OCI-LY1 (cell line): ENCODE data around the gene ISCA1.

Experiments
- H2AFZ ChIP-seq: fragments of 200-600 bp; sonication (generic), shearing (Covaris generic); 2 replicates; pipeline ENCODE4 v1.6.0; 2014; ENCODE audit warnings: antibody characterized with exemption, mild to moderate bottlenecking, low read length
- H3F3A ChIP-seq: fragments of 200-600 bp; sonication (generic), shearing (Covaris generic); 2 replicates; pipeline ENCODE4 v1.6.0; 2014; ENCODE audit warnings: mild to moderate bottlenecking, antibody characterized with exemption, low read length, moderate library complexity; ENCODE audit not compliant: insufficient read depth
- H3K27ac ChIP-seq: fragments of 200-600 bp; sonication (generic); 2 replicates; pipeline ENCODE4 v1.5.1; 2014; ENCODE audit warnings: low read length, mixed run types, mild to moderate bottlenecking, low read depth; ENCODE audit not compliant: poor library complexity, severe bottlenecking
- H3K27me3 ChIP-seq: fragments of 200-600 bp; sonication (generic); 2 replicates; pipeline ENCODE4 v1.6.0; 2014; ENCODE audit warnings: antibody characterized with exemption, mild to moderate bottlenecking, low read length, moderate library complexity; ENCODE audit not compliant: insufficient read depth
- H3K36me3 ChIP-seq: fragments of 200-600 bp; sonication (generic); 2 replicates; pipeline ENCODE4 v1.6.1; 2014; ENCODE audit warnings: mild to moderate bottlenecking, antibody characterized with exemption, low read length, moderate library complexity, mixed read lengths; ENCODE audit not compliant: insufficient read depth
- H3K4me1 ChIP-seq: fragments of 200-600 bp; sonication (generic); 2 replicates; pipeline ENCODE4 v1.5.1; 2014; ENCODE audit warnings: mild to moderate bottlenecking, low read length, moderate library complexity; ENCODE audit not compliant: insufficient read depth, severe bottlenecking
- H3K4me2 ChIP-seq: fragments of 200-600 bp; sonication (generic), shearing (Covaris generic); 2 replicates; pipeline ENCODE4 v1.6.1; 2014; ENCODE audit warnings: low read length
- H3K4me3 ChIP-seq: fragments of 200-600 bp; sonication (generic); 2 replicates; pipeline ENCODE4 v1.5.1; 2014; ENCODE audit warnings: low read length, low read depth, mild to moderate bottlenecking, mixed read lengths; ENCODE audit not compliant: poor library complexity, severe bottlenecking
- H3K79me2 ChIP-seq: fragments of 200-600 bp; shearing (Covaris generic); 2 replicates; pipeline ENCODE4 v1.6.1; 2016; ENCODE audit warnings: mixed run types, low read length, mixed read lengths; ENCODE audit not compliant: insufficient read depth
- H3K9ac ChIP-seq: fragments of 200-600 bp; sonication (generic), shearing (Covaris generic); 2 replicates; pipeline ENCODE4 v1.6.1; 2014; ENCODE audit warnings: mild to moderate bottlenecking, low read length, mixed read lengths
- H3K9me2 ChIP-seq: fragments of 200-600 bp; sonication (generic), shearing (Covaris generic); 2 replicates; pipeline ENCODE4 v1.6.1; 2014; ENCODE audit warnings: low read depth, mild to moderate bottlenecking, low read length, mixed read lengths
- H3K9me3 ChIP-seq: fragments of 200-600 bp; shearing (Covaris generic); 2 replicates; pipeline ENCODE4 v1.6.1; 2014; ENCODE audit warnings: low read length, mixed read lengths
- H4K20me1 ChIP-seq: fragments of 200-600 bp; sonication (generic), shearing (Covaris generic); 2 replicates; pipeline ENCODE4 v1.6.0; 2016; ENCODE audit warnings: mild to moderate bottlenecking, low read length; ENCODE audit not compliant: insufficient read depth
- EZH2 ChIP-seq: fragments of 200-600 bp; sonication (generic), shearing (Covaris generic); IDR thresholded peaks from 2 replicates; pipeline ENCODE4 v1.8.0; 2017; ENCODE audit warnings: borderline replicate concordance, mixed run types, mild to moderate bottlenecking, antibody characterized with exemption, low read length, moderate library complexity, mixed read lengths
- TF ChIP-seq, protein P1 (sequence below): fragments of 200-600 bp; sonication (generic), shearing (Covaris generic); IDR thresholded peaks from 2 replicates; pipeline ENCODE4 v1.5.1; 2017; ENCODE audit warnings: mild to moderate bottlenecking, antibody characterized with exemption, low read length, moderate library complexity, mixed read lengths

ISCA1 gene

DNA sequence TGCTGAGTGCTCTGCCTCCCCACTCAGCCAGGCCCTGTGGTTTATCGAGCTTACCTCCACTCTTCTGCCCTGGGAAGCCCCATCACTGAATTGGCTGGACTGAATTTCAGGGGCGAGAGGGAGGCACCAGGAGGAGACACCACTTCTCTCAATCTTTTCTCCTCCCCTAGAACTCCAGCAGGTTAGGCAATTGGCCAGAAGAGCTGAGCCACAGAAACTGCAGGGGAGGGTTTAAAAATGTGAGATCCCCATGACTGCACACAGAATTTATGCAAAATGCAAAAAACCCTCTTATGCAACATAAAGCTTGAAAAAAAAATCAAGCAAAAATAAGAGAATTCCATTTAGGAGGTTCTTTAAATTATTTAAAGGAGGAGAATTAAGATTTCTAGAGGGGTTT is 42.0 kb upstream of the ISCA1 start:
- no peak overlapping the region for H3K4me2 ChIP-seq

DNA sequence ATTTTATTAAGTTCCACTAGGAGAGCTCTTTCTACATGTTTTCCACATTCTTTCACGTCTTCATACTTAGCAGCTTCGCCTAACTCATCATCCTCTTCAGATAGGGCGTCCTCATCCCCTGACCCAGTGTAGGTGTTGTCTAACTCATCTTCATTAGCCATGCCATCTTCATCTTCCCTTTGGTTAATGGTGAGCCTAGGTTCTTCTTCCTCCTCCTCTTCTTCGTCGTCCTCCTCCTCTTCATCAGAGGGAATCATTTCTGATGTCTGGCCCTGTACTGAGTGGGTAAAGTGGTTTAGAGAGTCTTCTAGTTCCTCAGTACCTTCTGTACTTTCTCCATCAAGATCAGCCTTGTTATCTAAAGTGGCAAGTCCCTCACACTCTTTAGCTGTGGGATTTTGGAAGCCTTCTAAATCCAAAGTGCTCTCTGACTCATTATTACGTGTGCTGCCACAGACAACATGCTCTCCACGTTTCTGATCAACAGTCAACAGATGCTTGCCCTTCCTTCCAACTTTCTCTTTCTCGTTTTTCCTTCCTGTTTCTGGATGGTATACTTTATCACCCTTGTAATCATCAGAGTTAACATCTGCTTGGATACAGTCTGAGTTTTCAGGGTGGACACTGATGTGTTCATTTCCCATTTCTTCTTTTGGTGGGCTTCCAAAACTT is 40.8 kb upstream of the ISCA1 start:
- Histone ChIP-seq H2AFZ (no peak overlapping the region), H3K27me3 (no peaks in the 10 kb centered on the region), H3K36me3 (peaks cover 98% of the 10 kb centered on the region), H4K20me1 (no peaks in the 10 kb centered on the region), H3K4me3 (no peak overlapping the region), H3K9me2 (no peaks in the 10 kb centered on the region), H3K9me3 (no peaks in the 10 kb centered on the region), H3F3A (no peaks in the 10 kb centered on the region), H3K27ac (no peak overlapping the region), H3K79me2 (no peaks in the 10 kb centered on the region), H3K9ac (no peak overlapping the region), H3K4me1 (no peaks in the 10 kb centered on the region), H3K4me2 (no peak overlapping the region)
- TF ChIP-seq, protein P1, sequence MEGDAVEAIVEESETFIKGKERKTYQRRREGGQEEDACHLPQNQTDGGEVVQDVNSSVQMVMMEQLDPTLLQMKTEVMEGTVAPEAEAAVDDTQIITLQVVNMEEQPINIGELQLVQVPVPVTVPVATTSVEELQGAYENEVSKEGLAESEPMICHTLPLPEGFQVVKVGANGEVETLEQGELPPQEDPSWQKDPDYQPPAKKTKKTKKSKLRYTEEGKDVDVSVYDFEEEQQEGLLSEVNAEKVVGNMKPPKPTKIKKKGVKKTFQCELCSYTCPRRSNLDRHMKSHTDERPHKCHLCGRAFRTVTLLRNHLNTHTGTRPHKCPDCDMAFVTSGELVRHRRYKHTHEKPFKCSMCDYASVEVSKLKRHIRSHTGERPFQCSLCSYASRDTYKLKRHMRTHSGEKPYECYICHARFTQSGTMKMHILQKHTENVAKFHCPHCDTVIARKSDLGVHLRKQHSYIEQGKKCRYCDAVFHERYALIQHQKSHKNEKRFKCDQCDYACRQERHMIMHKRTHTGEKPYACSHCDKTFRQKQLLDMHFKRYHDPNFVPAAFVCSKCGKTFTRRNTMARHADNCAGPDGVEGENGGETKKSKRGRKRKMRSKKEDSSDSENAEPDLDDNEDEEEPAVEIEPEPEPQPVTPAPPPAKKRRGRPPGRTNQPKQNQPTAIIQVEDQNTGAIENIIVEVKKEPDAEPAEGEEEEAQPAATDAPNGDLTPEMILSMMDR: no peak
- TF ChIP-seq EZH2: no peak

More for the DNA sequence above, 42.0 kb upstream of the ISCA1 start:
- H3K36me3 ChIP-seq: peaks cover 87% of the 10 kb centered on the region
- no peak overlapping the region for H2AFZ ChIP-seq
- no peak overlapping the region for H3K4me3 ChIP-seq
- H3K9me3 ChIP-seq: no peaks in the 10 kb centered on the region
- no peak overlapping the region for H3K9ac ChIP-seq
- TF ChIP-seq EZH2: no peak
- TF ChIP-seq, protein P1: no peak
- no peak overlapping the region for H3K27ac ChIP-seq
- H3K4me1 ChIP-seq: no peaks in the 10 kb centered on the region
- no peaks in the 10 kb centered on the region for H3K27me3 ChIP-seq
- no peaks in the 10 kb centered on the region for H4K20me1 ChIP-seq
- H3K79me2 ChIP-seq: no peaks in the 10 kb centered on the region
- H3F3A ChIP-seq: no peaks in the 10 kb centered on the region
- H3K9me2 ChIP-seq: no peaks in the 10 kb centered on the region

DNA sequence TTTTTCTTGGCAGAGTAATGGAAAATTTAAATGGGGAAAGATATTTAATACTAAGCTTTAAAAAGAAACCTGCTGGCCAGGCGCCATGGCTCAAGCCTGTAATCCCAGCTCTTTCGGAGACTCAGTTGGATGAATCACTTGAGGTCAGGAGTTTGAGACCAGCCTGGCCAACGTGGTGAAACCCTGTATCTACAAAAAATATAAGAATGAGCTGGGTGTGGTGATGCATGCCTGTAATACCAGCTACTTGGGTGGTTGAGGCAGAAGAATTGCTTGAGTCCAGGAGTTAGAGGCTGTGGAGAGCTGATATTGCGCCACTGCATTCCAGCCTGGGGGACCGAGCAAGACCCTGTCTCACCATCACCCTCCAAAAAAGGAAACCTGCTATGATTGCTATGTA is 39.0 kb upstream of the ISCA1 start:
- H3K36me3 ChIP-seq: peaks cover 95% of the 10 kb centered on the region
- H3K4me2 ChIP-seq: no peak overlapping the region
- no peaks in the 10 kb centered on the region for H4K20me1 ChIP-seq
- no peaks in the 10 kb centered on the region for H3F3A ChIP-seq
- H3K27me3 ChIP-seq: no peaks in the 10 kb centered on the region
- no peaks in the 10 kb centered on the region for H3K4me1 ChIP-seq
- H2AFZ ChIP-seq: no peak overlapping the region
- H3K79me2 ChIP-seq: no peaks in the 10 kb centered on the region
- no peak overlapping the region for H3K27ac ChIP-seq
- no peak for TF ChIP-seq EZH2
- TF ChIP-seq, protein P1: no peak
- no peaks in the 10 kb centered on the region for H3K9me3 ChIP-seq
- no peaks in the 10 kb centered on the region for H3K9me2 ChIP-seq
- H3K9ac ChIP-seq: no peak overlapping the region
- H3K4me3 ChIP-seq: no peak overlapping the region
